ENCODE measurements around the gene DCST1. TPM values are rescaled to one million over a fixed set of nuclear protein-coding genes. Genes with fewer than 3 reads are reported as not detected.

The DCST1 gene
- total RNA-seq, 1 experiment from 2014 or later, result 0.32 TPM

DNA sequence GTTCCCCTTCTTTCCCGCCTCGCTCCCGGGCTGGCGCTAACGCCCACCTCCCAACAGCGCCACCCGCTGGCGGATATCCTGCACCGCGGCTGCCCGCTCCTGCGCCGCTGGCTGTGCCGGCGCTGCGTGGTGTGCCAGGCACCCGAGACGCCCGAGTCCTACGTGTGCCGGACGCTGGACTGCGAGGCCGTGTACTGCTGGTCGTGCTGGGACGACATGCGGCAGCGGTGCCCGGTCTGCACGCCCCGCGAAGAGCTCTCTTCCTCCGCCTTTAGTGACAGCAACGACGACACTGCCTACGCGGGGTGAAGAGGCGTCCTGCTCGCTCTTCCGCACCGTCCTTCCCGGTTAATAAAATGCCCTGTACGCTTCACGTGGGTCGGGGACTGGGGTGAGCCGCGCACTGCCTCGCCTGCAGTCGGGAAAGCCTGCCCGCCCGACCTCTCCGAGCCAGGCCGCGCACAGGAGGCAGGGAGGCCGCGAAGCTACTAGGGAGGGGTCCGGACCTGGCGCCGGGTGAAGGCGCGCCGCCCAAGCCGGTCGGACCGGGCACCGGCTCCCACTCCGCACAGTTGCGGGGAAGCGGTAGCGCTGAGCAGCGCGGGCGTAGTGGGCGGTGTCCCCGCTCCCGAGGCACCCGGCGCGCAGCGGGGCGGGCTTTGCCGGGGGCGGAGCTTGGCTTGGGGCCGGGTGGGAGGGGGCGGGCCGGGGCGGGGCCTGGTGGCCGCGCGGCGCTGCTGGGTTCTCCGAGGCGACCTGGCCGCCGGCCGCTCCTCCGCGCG is 17.1 kb downstream of the DCST1 start, which contains the start of gene ADAM15:
ADAM15 (plus strand) TSS at position 757 of the 782 bp plus-strand sequence. CDS start 71 bp downstream, outside the sequence.
- Histone ChIP-seq H3K27ac (ENCODE audit: low read depth, low read length) (peak within 1 kb of the TSS; percentile 93), H3K4me3 (replicated peaks in 1 of 2; ENCODE audit: low read depth in 1 of 2, low read length in 2 of 2) (peak within 1 kb of the TSS; percentile 90 to 94), H3K79me2 (ENCODE audit: insufficient read depth, low read length) (peaks cover 37% of the 10 kb centered on the region), H3K4me2 (ENCODE audit: low read length) (peak within 1 kb of the TSS; percentile 100), H3K9ac (ENCODE audit: low read length) (peak within 1 kb of the TSS; percentile 90), H3K36me3 (ENCODE audit: control insufficient read depth in 1 of 2, insufficient read depth in 2 of 2, low read length in 2 of 2) (peaks cover 10 to 13% of the 10 kb centered on the region in 2 experiments; a peak in 3 of 4 replicates), H3K4me1 (ENCODE audit: control insufficient read depth in 1 of 2, insufficient read depth in 2 of 2, low read length in 2 of 2) (peaks cover 13 to 41% of the 10 kb centered on the region in 2 experiments), H3K27me3 (ENCODE audit: insufficient read depth, low read length) (no peaks in the 10 kb centered on the region), H4K20me1 (ENCODE audit: insufficient read depth) (no peaks in the 10 kb centered on the region), H3K9me3 (ENCODE audit: control insufficient read depth in 1 of 2, insufficient read depth in 1 of 2, low read depth in 1 of 2, low read length in 2 of 2) (no peaks in the 10 kb centered on the region), H2AFZ (ENCODE audit: low read depth, low read length, poor library complexity, severe bottlenecking) (no peak within 1 kb of the TSS), H3K9me2 (ENCODE audit: insufficient read depth) (no peaks in the 10 kb centered on the region)
- POLR2A ChIA-PET, result interaction anchor here (1.1 to 1.2 kb wide), 2 partner anchors 119 to 122 kb away, joined by 3 read pairs; partner anchors contain the start of gene KRTCAP2
- ATAC-seq (peak; percentile 78), DNase-seq (ENCODE audit: low read depth, low spot score) (peak; percentile 54)
- intact Hi-C loops (cut with micrococcal nuclease), result loop anchor here (5.0 kb wide), 1 partner anchor 48 kb away; the partner anchor contains the start of gene ZBTB7B
- BruUV-seq (replicated peaks), result no TSS peak
- CTCF ChIA-PET, result interaction anchor here (0.7 to 1.6 kb wide), 22 partner anchors 9 to 381 kb away, joined by 3 to 14 read pairs (median 4); partner anchors contain the start of genes PBXIP1 and SHC1
- RAD21 ChIA-PET (ENCODE audit: low non-redundant PET in 1 of 2, low total read pairs in 2 of 2, uncharacterized antibody in 2 of 2, unreplicated experiment in 2 of 2), result interaction anchor here (0.6 to 0.9 kb wide), 2 partner anchors 34 to 95 kb away, joined by 3 to 4 read pairs; partner anchors contain the start of gene PBXIP1 (in 1 of the 2)
- TF ChIP-seq, protein P1, sequence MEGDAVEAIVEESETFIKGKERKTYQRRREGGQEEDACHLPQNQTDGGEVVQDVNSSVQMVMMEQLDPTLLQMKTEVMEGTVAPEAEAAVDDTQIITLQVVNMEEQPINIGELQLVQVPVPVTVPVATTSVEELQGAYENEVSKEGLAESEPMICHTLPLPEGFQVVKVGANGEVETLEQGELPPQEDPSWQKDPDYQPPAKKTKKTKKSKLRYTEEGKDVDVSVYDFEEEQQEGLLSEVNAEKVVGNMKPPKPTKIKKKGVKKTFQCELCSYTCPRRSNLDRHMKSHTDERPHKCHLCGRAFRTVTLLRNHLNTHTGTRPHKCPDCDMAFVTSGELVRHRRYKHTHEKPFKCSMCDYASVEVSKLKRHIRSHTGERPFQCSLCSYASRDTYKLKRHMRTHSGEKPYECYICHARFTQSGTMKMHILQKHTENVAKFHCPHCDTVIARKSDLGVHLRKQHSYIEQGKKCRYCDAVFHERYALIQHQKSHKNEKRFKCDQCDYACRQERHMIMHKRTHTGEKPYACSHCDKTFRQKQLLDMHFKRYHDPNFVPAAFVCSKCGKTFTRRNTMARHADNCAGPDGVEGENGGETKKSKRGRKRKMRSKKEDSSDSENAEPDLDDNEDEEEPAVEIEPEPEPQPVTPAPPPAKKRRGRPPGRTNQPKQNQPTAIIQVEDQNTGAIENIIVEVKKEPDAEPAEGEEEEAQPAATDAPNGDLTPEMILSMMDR (IDR thresholded peaks at IDR 0.05 in 2 of 3, conservative IDR thresholded peaks at IDR 0.05 in 1 of 3; ENCODE audit: borderline replicate concordance in 1 of 3, insufficient read depth in 1 of 3, low read depth in 2 of 3, low read length in 2 of 3), result peak in 2 of 3 experiments; percentile 93 to 94; a peak in 4 of 6 replicates
- TF ChIP-seq POLR2AphosphoS5 (IDR thresholded peaks at IDR 0.05; ENCODE audit: low read depth, low read length) (peak; percentile 82), RAD21 (IDR thresholded peaks at IDR 0.05; ENCODE audit: low read depth) (no peak)
